ENCODE results near the gene FNTB. TPM values are rescaled to one million over a fixed set of nuclear protein-coding genes. Genes with fewer than 3 reads are reported as not detected.
A peak's percentile ranks its signal among the peaks of the same experiment; 100 is the strongest.

Gene FNTB
- total and polyA plus RNA-seq, 2 of the 13 experiments (the other 11 are each of a cell fraction or from before 2014, with no cell fraction given) = 23.6 to 28.5 TPM

DNA sequence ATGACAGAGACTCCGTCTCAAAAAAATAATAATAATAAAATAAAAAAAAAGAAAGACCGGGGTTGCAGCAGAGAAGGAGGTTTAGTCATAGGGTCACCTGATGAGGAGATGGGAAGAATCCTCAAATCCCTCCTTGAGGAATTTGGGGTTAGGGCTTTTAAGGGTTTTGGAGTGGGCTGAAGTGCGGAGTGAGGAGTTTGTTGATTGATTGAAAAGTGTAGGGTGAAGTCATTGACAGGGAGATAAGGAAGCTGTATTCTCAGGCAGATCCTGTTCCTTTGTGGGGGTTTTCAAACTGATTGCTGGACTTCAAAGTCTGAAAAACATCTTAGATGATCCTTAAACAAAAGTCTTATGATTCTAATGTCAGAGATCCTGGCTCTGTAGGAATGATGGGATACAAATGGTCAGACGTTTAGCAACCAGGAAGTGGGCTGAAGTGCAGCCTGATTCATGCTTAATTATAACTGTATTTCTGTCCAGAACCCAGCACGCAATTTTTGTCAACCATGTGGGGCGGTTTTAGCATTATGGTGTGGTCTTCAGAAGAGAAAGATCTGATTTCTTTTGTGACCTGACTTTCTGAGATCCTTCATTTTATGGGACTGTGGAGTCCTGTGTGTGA lies 16.0 kb downstream of the FNTB start:
- no TSS peak for BruUV-seq (replicated peaks)
- Histone ChIP-seq H3K9ac (ENCODE audit: insufficient read depth, low read depth, low read length) (no peak overlapping the region), H3K9me3 (ENCODE audit: low read length) (no peaks in the 10 kb centered on the region), H4K20me1 (ENCODE audit: insufficient read depth, low read length) (no peaks in the 10 kb centered on the region), H3K36me3 (replicated peaks in 1 of 2; ENCODE audit: control insufficient read depth in 1 of 2, insufficient read depth in 2 of 2, low read length in 2 of 2) (peaks cover 9 to 28% of the 10 kb centered on the region in 2 experiments), H2AFZ (ENCODE audit: low read length) (no peak overlapping the region), H3K4me1 (ENCODE audit: insufficient read depth, low read length) (peaks cover 10% of the 10 kb centered on the region), H3K4me2 (ENCODE audit: low read depth, low read length) (no peak overlapping the region), H3K27me3 (ENCODE audit: control insufficient read depth in 1 of 2, insufficient read depth in 2 of 2, low read length in 2 of 2) (no peaks in the 10 kb centered on the region), H3K4me3 (replicated peaks in 1 of 3; ENCODE audit: insufficient read depth in 1 of 3, low read depth in 2 of 3, low read length in 3 of 3) (no peak overlapping the region), H3K27ac (ENCODE audit: extremely low read length, insufficient read depth, low read length) (no peak overlapping the region), H3K79me2 (ENCODE audit: insufficient read depth, low read length) (peaks cover 25% of the 10 kb centered on the region)
- WGBS (ENCODE audit: low lambda C conversion rate) = 91% methylated on average over 6 of the region's 6 CpGs
- ChIA-PET CTCF (ENCODE audit: low intra/inter-chr PET ratio, low total read pairs) (no interaction called here), POLR2A (no interaction called here)
- DNase-seq (ENCODE audit: low spot score) (no peak), ATAC-seq (no peak), FAIRE-seq (peak; percentile 21)
- TF ChIP-seq, protein P1, sequence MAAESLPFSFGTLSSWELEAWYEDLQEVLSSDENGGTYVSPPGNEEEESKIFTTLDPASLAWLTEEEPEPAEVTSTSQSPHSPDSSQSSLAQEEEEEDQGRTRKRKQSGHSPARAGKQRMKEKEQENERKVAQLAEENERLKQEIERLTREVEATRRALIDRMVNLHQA (CRISPR knock-in tag; IDR thresholded peaks at IDR 0.05) = no peak
- TF ChIP-seq ZFY (CRISPR knock-in tag; IDR thresholded peaks at IDR 0.05) = no peak
- no peak for TF ChIP-seq ZNF230 (CRISPR knock-in tag; IDR thresholded peaks at IDR 0.05)
- TF ChIP-seq MTF2 (CRISPR knock-in tag; IDR thresholded peaks at IDR 0.05; ENCODE audit: borderline replicate concordance) = no peak
- TF ChIP-seq, protein P2, sequence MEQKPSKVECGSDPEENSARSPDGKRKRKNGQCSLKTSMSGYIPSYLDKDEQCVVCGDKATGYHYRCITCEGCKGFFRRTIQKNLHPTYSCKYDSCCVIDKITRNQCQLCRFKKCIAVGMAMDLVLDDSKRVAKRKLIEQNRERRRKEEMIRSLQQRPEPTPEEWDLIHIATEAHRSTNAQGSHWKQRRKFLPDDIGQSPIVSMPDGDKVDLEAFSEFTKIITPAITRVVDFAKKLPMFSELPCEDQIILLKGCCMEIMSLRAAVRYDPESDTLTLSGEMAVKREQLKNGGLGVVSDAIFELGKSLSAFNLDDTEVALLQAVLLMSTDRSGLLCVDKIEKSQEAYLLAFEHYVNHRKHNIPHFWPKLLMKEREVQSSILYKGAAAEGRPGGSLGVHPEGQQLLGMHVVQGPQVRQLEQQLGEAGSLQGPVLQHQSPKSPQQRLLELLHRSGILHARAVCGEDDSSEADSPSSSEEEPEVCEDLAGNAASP (CRISPR knock-in tag; IDR thresholded peaks at IDR 0.05; ENCODE audit: borderline replicate concordance) = no peak
- in situ Hi-C loops (cut with HindIII; ENCODE audit: extremely low pct_ligation_motif_present, low pct_unique_long_range_greater_than_20kb) = no loop called here
- intact Hi-C loops (cut with micrococcal nuclease; ENCODE audit: unreplicated experiment) = no loop called here

DNA sequence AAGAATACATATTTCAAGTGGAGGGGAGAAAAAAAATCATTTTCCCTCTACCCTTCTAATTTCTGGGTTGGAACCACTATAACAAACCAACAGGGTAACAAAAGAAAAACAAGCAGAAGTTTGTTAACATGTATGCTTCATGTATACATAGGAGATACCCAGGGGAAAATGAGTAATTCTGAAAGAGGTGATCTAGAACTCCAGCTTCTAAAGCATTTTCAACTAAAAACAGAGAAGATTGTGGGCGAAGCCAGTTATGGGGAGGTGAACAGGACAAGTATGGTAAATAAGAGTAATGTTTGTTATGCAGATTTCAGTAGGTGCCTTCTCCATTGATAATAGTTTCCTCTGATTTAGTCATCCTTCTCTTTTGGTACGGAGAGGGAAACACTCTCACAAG lies 16.7 kb downstream of the FNTB start:
- H2AFZ ChIP-seq (ENCODE audit: low read length) = no peak overlapping the region
- CTCF ChIA-PET (ENCODE audit: low intra/inter-chr PET ratio, low total read pairs) = no interaction called here
- H3K9me3 ChIP-seq (ENCODE audit: low read length) = no peaks in the 10 kb centered on the region
- WGBS (ENCODE audit: low lambda C conversion rate) = 95% methylated on average over 2 of the region's 2 CpGs
- no peak overlapping the region for H3K4me3 ChIP-seq (replicated peaks in 1 of 3; ENCODE audit: insufficient read depth in 1 of 3, low read depth in 2 of 3, low read length in 3 of 3)
- H3K27ac ChIP-seq (ENCODE audit: extremely low read length, insufficient read depth, low read length) = no peak overlapping the region
- H3K4me1 ChIP-seq (ENCODE audit: insufficient read depth, low read length) = peaks cover 3% of the 10 kb centered on the region; the same call in 1 of the 2 replicates
- no peaks in the 10 kb centered on the region for H3K27me3 ChIP-seq (ENCODE audit: control insufficient read depth in 1 of 2, insufficient read depth in 2 of 2, low read length in 2 of 2)
- FAIRE-seq (no peak), ATAC-seq (no peak), DNase-seq (ENCODE audit: low spot score) (no peak)
- H4K20me1 ChIP-seq (ENCODE audit: insufficient read depth, low read length) = no peaks in the 10 kb centered on the region
- POLR2A ChIA-PET = no interaction called here
- BruUV-seq (replicated peaks) = no TSS peak
- H3K79me2 ChIP-seq (ENCODE audit: insufficient read depth, low read length) = peaks cover 19% of the 10 kb centered on the region
- H3K4me2 ChIP-seq (ENCODE audit: low read depth, low read length) = no peak overlapping the region
- intact Hi-C loops (cut with micrococcal nuclease; ENCODE audit: unreplicated experiment) = no loop called here
- H3K9ac ChIP-seq (ENCODE audit: insufficient read depth, low read depth, low read length) = no peak overlapping the region
- H3K36me3 ChIP-seq (replicated peaks in 1 of 2; ENCODE audit: control insufficient read depth in 1 of 2, insufficient read depth in 2 of 2, low read length in 2 of 2) = peaks cover 10 to 35% of the 10 kb centered on the region in 2 experiments
- in situ Hi-C loops (cut with HindIII; ENCODE audit: extremely low pct_ligation_motif_present, low pct_unique_long_range_greater_than_20kb) = no loop called here
- TF ChIP-seq KDM5A (IDR thresholded peaks at IDR 0.05; ENCODE audit: borderline replicate concordance, low read length) = no peak
- TF ChIP-seq, protein P3, sequence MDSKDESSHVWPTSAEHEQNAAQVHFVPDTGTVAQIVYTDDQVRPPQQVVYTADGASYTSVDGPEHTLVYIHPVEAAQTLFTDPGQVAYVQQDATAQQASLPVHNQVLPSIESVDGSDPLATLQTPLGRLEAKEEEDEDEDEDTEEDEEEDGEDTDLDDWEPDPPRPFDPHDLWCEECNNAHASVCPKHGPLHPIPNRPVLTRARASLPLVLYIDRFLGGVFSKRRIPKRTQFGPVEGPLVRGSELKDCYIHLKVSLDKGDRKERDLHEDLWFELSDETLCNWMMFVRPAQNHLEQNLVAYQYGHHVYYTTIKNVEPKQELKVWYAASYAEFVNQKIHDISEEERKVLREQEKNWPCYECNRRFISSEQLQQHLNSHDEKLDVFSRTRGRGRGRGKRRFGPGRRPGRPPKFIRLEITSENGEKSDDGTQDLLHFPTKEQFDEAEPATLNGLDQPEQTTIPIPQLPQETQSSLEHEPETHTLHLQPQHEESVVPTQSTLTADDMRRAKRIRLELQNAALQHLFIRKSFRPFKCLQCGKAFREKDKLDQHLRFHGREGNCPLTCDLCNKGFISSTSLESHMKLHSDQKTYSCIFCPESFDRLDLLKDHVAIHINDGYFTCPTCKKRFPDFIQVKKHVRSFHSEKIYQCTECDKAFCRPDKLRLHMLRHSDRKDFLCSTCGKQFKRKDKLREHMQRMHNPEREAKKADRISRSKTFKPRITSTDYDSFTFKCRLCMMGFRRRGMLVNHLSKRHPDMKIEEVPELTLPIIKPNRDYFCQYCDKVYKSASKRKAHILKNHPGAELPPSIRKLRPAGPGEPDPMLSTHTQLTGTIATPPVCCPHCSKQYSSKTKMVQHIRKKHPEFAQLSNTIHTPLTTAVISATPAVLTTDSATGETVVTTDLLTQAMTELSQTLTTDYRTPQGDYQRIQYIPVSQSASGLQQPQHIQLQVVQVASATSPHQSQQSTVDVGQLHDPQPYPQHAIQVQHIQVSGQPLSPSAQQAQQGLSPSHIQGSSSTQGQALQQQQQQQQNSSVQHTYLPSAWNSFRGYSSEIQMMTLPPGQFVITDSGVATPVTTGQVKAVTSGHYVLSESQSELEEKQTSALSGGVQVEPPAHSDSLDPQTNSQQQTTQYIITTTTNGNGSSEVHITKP (CRISPR knock-in tag; IDR thresholded peaks at IDR 0.05; ENCODE audit: low read depth) = no peak
